Muscle of leg (tissue), 11 donors: ENCODE data around the gene BCL2L14. TPM values are rescaled to one million over a fixed set of nuclear protein-coding genes. Genes with fewer than 3 reads are reported as not detected.
A peak's percentile ranks its signal among the peaks of the same experiment; 100 is the strongest.

Source experiments
- DNase-seq: peaks from one replicate; pipeline ENCODE4 v3.0.0; 2013
- H3K27ac ChIP-seq: one replicate; pipeline ENCODE4 v1.5.1; 2013; ENCODE audit warnings: mild to moderate bottlenecking, low read length, control low read depth
- H3K27me3 ChIP-seq: one replicate; pipeline ENCODE4 v1.6.1; 2013; ENCODE audit warnings: low read length; ENCODE audit not compliant: control insufficient read depth, insufficient read depth
- H3K36me3 ChIP-seq: one replicate; pipeline ENCODE4 v1.6.1; 2013; ENCODE audit warnings: low read length; ENCODE audit not compliant: control insufficient read depth, insufficient read depth
- H3K4me1 ChIP-seq: one replicate; pipeline ENCODE4 v1.6.1; 2013; ENCODE audit warnings: low read length; ENCODE audit not compliant: control insufficient read depth, insufficient read depth
- H3K4me3 ChIP-seq: one replicate; pipeline ENCODE4 v1.5.1; 2013; ENCODE audit warnings: low read length, control low read depth
- H3K9me3 ChIP-seq: replicated peaks from 2 replicates; pipeline ENCODE4 v1.6.1; 2013; ENCODE audit warnings: low read depth, low read length; ENCODE audit not compliant: control insufficient read depth
- WGBS: methylation state at CpG from one replicate; pipeline ENCODE4 v1.1.5; 2013; ENCODE audit warnings: missing lambda C conversion rate; ENCODE audit not compliant: insufficient coverage; 5-methylcytosine and 5-hydroxymethylcytosine counted together
- polyA plus RNA-seq, 8 donors: library from polyadenylated mRNA; unstranded; fragments of 120-200 nt; gene quantifications; one replicate each; pipeline versions ENCODE4 v1.2.1 to v1.2.3, GENCODE V29; 2013; ENCODE audit warnings: inconsistent platforms in 1 of 8, low replicate concordance in 1 of 8; ENCODE audit not compliant: insufficient read length in 8 of 8, insufficient read depth in 1 of 8
- total RNA-seq: library from RNA; stranded (reverse); fragments of 120-200 nt; gene quantifications from one replicate; pipeline ENCODE4 v1.2.4, GENCODE V29; 2013

The BCL2L14 gene
- total and polyA plus RNA-seq, 9 donors: 0.15 to 0.83 (median 0.28) TPM; not detected in 3

DNA sequence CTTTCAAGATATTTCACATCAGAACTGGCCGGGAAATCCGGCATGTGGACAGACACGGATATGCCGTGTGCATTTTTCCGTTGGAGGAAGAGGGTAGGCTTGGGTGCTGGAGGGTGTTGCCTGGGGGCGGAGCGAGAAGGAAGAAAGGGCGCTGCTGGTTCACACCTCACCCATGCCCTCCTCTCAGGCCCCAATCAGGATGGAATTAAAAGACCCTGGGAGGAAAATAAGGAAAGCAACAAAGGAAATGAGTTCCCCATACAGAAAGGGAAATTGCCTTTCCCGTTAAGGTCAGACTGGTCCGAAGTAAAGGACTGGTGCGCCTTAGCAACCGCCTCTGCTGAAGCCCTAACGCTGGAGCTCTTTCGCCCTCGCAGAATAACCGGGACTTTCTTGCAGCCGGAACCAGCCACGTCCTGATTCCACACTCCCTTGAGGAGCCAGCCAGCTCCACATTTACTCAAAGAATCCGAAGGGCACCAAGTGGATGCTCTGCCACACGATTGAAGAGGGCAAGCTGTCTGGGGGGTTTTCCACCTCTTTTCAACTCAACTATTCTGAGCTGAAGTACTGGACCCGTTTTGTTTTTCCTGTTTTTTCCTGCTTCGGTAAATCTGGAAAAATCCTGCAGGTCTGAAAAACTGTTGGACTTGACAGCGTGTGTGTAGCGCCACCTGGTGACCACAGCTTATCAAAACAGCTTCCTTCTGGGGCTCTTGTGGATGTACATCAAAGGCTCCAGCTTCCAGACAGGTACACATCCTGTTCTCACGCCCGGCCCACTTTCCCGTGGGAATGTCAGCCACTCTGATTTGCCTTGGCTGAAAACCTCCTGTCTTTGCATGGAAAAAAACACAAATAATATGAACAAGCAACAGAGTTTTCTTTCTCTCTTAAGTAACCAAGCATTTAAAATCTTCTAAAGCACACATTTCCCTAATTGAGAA, 37.6 kb upstream of the BCL2L14 start:
- H3K36me3 ChIP-seq: no peaks in the 10 kb centered on the region
- peak overlapping the region; percentile 36 for H3K4me3 ChIP-seq
- H3K4me1 ChIP-seq: peaks cover 13% of the 10 kb centered on the region
- peak overlapping the region; percentile 81 for H3K27ac ChIP-seq
- WGBS: under 1% methylated on average over 18 of the region's 27 CpGs
- H3K9me3 ChIP-seq: no peaks in the 10 kb centered on the region
- peak; percentile 90 for DNase-seq
- no peaks in the 10 kb centered on the region for H3K27me3 ChIP-seq

DNA sequence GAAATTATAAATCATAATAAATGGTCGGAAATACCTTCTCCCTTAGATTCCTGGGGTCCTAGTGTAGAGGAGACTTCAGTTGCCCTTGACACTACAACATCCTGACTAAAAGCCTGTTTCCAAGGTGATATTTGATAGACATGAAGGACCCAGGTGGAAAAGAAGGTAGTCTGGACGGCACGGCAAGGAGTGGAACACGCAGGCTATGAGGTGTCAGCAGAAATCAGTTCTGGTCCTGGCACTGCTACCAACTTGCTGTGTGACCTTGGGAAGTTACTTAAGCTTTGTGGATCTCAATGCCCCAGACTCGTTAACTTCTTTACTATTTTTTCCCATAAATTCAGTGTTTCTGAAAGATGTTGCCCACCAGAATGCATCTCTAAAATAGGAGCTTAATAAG, 36.9 kb upstream of the BCL2L14 start:
- 46% methylated on average over 3 of the region's 5 CpGs for WGBS

DNA sequence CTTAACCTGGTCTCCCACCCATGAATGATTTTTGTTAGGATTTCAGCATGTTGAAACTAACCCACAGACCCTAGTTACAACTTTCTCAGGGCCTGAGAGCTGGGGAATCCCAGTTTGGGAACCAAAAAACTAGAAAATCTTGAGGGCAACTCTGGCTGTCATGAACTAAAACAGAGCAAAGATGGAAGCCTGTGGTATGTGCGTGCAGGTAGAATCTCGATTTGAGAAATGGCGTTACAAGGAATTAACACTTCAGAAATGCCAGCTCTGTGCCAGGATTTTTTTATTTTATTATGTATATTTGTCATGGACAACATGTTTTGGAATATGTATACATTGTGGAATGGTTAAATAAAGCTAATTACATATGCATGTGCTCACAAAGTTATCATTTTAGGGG, 36.4 kb upstream of the BCL2L14 start:
- no peaks in the 10 kb centered on the region for H3K36me3 ChIP-seq
- DNase-seq: no peak
- peaks cover 13% of the 10 kb centered on the region for H3K4me1 ChIP-seq
- WGBS: 100% methylated on average over 1 of the region's 3 CpGs
- H3K9me3 ChIP-seq: no peaks in the 10 kb centered on the region
- no peaks in the 10 kb centered on the region for H3K27me3 ChIP-seq
- no peak overlapping the region for H3K27ac ChIP-seq
- no peak overlapping the region for H3K4me3 ChIP-seq

More for the DNA sequence above, 36.9 kb upstream of the BCL2L14 start:
- no peak for DNase-seq
- no peak overlapping the region for H3K27ac ChIP-seq
- no peaks in the 10 kb centered on the region for H3K27me3 ChIP-seq
- H3K36me3 ChIP-seq: no peaks in the 10 kb centered on the region
- peaks cover 13% of the 10 kb centered on the region for H3K4me1 ChIP-seq
- H3K9me3 ChIP-seq: no peaks in the 10 kb centered on the region
- no peak overlapping the region for H3K4me3 ChIP-seq

DNA sequence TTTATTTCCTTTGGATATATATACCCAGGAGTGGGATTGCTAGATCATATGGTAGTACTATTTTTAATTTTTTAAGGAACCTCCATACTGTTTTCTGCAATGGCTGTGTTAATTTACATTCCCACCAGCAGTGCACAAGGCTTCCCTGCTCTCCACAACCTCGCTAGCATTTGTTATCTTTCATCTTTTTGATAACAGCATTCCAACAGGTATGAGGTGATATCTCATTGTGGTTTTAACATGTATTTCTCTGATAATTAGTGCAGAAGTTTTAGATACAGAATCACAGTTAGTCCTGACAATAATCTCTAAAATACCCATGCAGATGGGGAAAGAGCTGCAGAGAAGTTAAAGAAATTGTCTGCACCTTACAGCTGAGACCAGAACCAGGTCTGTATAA, 35.5 kb upstream of the BCL2L14 start:
- Histone ChIP-seq H3K36me3 (no peaks in the 10 kb centered on the region), H3K4me3 (no peak overlapping the region), H3K27ac (no peak overlapping the region), H3K27me3 (no peaks in the 10 kb centered on the region), H3K4me1 (peaks cover 13% of the 10 kb centered on the region), H3K9me3 (no peaks in the 10 kb centered on the region)
- no CpG with 5 or more reads among the region's 1 CpG for WGBS
- no peak for DNase-seq

DNA sequence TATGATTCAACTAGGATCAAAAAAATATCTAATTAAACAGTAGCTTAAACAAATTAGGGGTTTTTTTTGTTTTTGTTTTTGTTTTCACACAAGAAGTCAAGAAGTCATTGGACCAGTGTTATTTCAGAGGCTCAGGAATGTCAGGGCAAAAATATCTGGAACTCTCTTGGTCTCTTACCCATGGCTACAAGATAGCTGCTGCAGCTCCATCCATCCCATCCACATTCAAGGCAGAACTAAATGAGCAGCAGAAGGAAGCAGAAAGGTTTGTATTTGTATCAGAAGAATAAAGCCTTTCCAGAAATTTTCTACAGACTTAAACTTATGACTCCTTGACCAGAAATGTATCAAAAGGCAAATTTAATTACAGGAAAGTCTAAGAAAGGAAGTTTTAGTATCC, 33.8 kb upstream of the BCL2L14 start:
- DNase-seq: no peak
- H3K9me3 ChIP-seq: no peaks in the 10 kb centered on the region
- H3K27me3 ChIP-seq: no peaks in the 10 kb centered on the region
- H3K4me3 ChIP-seq: no peak overlapping the region
- no peak overlapping the region for H3K27ac ChIP-seq
- H3K36me3 ChIP-seq: no peaks in the 10 kb centered on the region
- H3K4me1 ChIP-seq: peaks cover 13% of the 10 kb centered on the region

DNA sequence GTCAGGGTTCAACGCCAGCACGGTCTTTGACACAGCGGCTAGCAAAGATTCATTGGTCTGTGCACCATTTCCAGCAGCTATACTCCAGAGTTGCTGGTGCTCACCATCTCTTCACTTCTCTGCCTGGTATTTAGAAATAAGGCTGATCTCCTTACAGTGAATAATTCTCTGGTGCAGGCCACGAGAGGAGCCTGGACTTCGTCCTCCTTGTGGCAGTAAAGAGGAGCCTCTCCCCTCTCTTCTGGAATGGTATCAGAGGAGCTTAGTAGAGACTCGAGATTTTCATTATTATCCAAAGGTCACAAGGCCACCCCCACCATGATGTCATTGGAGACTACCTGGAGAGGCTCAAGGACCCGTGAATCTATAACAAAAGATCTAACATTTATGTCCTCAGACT, 30.8 kb upstream of the BCL2L14 start:
- WGBS: 100% methylated on average over 2 of the region's 7 CpGs
- no peaks in the 10 kb centered on the region for H3K27me3 ChIP-seq
- no peak overlapping the region for H3K27ac ChIP-seq
- no peaks in the 10 kb centered on the region for H3K4me1 ChIP-seq
- H3K4me3 ChIP-seq: no peak overlapping the region
- DNase-seq: no peak
- no peaks in the 10 kb centered on the region for H3K36me3 ChIP-seq
- no peaks in the 10 kb centered on the region for H3K9me3 ChIP-seq

DNA sequence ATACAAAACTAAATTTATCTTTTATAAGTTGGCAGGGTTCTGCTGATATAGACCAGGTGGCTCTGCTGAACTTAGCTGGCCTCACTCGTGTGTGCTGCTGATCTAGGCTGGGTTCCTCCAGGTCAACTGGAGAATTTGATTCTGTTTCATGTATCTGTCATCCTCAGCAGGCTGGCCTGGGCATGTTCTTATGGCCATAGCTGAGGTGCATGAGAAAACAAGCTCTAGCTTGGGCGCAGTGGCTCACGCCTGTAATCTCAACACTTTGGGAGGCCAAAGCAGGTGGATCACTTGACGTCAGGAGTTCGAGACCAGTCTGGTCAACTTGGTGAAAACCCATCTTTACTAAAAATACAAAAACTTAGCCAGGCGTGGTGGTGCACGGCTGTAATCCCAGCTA, 24.3 kb upstream of the BCL2L14 start:
- no peaks in the 10 kb centered on the region for H3K9me3 ChIP-seq
- 81% methylated on average over 4 of the region's 7 CpGs for WGBS
- no peak for DNase-seq
- H3K27ac ChIP-seq: no peak overlapping the region
- no peaks in the 10 kb centered on the region for H3K27me3 ChIP-seq
- no peak overlapping the region for H3K4me3 ChIP-seq
- no peaks in the 10 kb centered on the region for H3K4me1 ChIP-seq
- H3K36me3 ChIP-seq: no peaks in the 10 kb centered on the region

DNA sequence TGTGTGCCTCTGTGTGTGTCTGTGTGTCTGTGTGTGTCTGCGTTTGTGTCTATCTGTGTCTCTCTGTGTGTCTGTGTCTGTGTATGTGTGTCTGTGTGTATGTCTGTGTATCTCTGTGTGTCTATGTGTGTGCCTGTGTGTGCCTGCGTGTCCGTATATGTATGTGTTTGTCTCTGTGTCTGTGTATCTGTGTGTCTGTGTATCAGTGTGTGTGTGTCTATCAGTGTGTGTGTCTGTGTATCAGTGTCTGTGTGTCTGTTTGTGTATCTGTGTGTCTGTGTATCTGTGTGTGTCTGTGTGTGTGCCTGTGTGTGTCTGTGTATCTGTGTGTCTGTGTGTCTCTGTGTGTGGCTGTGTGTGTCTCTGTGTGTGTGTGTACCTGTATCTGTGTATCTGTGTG, 23.1 kb upstream of the BCL2L14 start:
- Histone ChIP-seq H3K27me3 (no peaks in the 10 kb centered on the region), H3K9me3 (no peaks in the 10 kb centered on the region), H3K4me1 (no peaks in the 10 kb centered on the region), H3K36me3 (no peaks in the 10 kb centered on the region), H3K4me3 (no peak overlapping the region), H3K27ac (no peak overlapping the region)
- 89% methylated on average over 3 of the region's 3 CpGs for WGBS
- no peak for DNase-seq

DNA sequence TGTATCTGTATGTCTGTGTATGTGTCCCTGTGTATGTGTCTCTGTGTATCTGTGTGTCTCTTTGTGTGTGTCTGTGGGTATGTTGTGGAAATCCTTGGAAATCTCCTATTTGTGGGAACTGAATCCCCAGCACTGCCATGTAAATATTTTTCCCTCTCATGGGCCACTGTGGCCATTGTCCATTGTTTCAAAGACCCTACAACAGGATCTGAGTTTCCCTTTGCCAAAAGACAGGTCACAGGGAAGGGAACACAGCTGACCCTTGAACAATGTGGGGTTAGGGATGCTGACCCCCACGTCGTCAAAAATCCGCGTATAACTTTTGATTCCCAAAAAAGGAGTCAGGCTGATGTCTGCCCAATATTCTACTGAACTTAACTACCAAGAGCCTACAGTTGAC, 22.5 kb upstream of the BCL2L14 start:
- no peaks in the 10 kb centered on the region for H3K4me1 ChIP-seq
- 90% methylated on average over 4 of the region's 4 CpGs for WGBS
- no peaks in the 10 kb centered on the region for H3K27me3 ChIP-seq
- H3K4me3 ChIP-seq: no peak overlapping the region
- DNase-seq: no peak
- H3K36me3 ChIP-seq: no peaks in the 10 kb centered on the region
- H3K27ac ChIP-seq: no peak overlapping the region
- no peaks in the 10 kb centered on the region for H3K9me3 ChIP-seq

DNA sequence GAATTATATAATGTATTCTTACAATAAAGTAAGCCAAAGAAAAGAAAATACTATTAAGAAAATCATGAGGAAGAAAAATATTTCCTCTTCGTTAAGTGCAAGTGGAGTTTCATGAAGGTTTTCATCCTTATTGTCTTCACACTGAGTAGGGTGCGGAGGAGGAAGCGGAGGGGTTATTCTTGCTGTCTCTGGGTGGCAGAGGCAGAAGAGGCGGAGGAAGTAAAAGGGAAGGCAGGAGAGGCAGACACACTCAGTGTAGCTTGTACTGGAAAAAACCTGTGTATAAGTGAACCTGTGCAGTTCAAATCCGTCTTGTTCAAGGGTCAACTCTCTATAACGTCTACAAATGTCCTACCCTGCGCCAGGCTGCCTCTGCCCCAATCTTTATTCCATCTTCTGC, 22.0 kb upstream of the BCL2L14 start:
- Histone ChIP-seq H3K4me1 (no peaks in the 10 kb centered on the region), H3K9me3 (no peaks in the 10 kb centered on the region), H3K27me3 (no peaks in the 10 kb centered on the region), H3K36me3 (no peaks in the 10 kb centered on the region), H3K27ac (no peak overlapping the region), H3K4me3 (no peak overlapping the region)
- WGBS: 92% methylated on average over 3 of the region's 7 CpGs
- no peak for DNase-seq
